ENCODE data around the gene KIF6. TPM values are rescaled to one million over a fixed set of nuclear protein-coding genes. Genes with fewer than 3 reads are reported as not detected.

KIF6 gene
- total RNA-seq, 4 donors from 2014 or later: 0.14 to 46.6 (median 0.48) TPM; not detected in 1

DNA sequence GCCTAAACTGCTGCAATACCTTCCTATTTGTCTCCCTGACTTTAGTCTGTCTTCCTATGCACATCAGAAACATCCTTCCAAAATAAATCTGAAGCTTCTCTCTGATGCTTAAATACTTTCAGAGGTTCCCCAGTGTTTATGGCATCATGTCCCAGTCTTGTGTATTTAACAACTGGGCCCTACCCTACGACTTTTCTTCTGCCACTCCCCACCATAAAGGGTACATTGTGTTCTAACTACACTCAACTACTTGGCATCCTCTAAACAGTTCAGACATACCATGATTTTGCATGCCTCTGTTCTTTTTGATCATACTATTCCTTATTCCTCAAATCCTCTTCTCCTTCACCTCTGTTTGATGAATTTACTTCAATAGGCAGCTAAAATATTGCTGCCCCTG lies 259.7 kb downstream of the KIF6 start:
- peaks cover 0 to 7% of the 10 kb centered on the region in 2 donors for H3K9me3 ChIP-seq
- peaks cover 0 to 29% (median 17%) of the 10 kb centered on the region in 4 donors for H3K4me1 ChIP-seq
- DNase-seq: no peak
- H3K27me3 ChIP-seq: no peaks in the 10 kb centered on the region
- H3K36me3 ChIP-seq: no peaks in the 10 kb centered on the region
- no peak overlapping the region for H3K4me3 ChIP-seq
- intact Hi-C loops (cut with DNase I; ENCODE audit: low total_unique reads) (no loop called here), in situ Hi-C loops (cut with MboI; ENCODE audit: low pct_ligation_motif_present in 1 of 4, low pct_unique_long_range_greater_than_20kb in 1 of 4, low sequenced_read_pairs in 3 of 4) (no loop called here)
- peak overlapping the region; percentile 66 to 85 (median 78) for H3K27ac ChIP-seq
- TF ChIP-seq, protein P1, sequence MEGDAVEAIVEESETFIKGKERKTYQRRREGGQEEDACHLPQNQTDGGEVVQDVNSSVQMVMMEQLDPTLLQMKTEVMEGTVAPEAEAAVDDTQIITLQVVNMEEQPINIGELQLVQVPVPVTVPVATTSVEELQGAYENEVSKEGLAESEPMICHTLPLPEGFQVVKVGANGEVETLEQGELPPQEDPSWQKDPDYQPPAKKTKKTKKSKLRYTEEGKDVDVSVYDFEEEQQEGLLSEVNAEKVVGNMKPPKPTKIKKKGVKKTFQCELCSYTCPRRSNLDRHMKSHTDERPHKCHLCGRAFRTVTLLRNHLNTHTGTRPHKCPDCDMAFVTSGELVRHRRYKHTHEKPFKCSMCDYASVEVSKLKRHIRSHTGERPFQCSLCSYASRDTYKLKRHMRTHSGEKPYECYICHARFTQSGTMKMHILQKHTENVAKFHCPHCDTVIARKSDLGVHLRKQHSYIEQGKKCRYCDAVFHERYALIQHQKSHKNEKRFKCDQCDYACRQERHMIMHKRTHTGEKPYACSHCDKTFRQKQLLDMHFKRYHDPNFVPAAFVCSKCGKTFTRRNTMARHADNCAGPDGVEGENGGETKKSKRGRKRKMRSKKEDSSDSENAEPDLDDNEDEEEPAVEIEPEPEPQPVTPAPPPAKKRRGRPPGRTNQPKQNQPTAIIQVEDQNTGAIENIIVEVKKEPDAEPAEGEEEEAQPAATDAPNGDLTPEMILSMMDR (IDR thresholded peaks at IDR 0.05): no peak
- TF ChIP-seq EP300 (IDR thresholded peaks at IDR 0.05; ENCODE audit: low read depth): peak; percentile 87
- peak in 2 of 3 donors; percentile 40 to 46 for TF ChIP-seq POLR2AphosphoS5 (IDR thresholded peaks at IDR 0.05)
- 20 to 41% methylated on average over 1 of the region's 1 CpG for WGBS, 2 donors (ENCODE audit: low coverage in 1 of 2)

DNA sequence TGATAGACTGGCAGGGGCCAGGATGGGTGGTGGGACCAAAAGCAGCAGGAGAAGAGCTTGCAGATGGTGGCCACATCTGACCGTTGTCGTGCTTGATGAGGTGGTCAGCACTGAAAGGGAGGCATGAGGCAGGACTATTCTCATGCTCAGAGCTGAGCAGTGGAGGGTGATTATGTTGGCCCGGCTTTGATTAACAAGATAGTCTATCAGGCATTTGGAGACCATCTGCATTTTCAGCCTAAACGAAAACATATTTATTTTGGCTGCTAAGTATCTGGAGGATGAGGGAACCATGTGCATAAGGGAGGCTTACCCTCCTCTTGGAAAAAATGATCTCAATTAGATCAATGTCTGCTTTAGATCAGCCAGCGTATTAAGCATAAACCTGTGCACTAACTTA lies 261.1 kb downstream of the KIF6 start:
- 83 to 89% methylated on average over 3 to 5 of the region's 5 CpGs for WGBS, 2 donors (ENCODE audit: low coverage in 1 of 2)
- peak overlapping the region in 1 of 4 donors; percentile 85 for H3K27ac ChIP-seq
- in situ Hi-C loops (cut with MboI; ENCODE audit: low pct_ligation_motif_present in 1 of 4, low pct_unique_long_range_greater_than_20kb in 1 of 4, low sequenced_read_pairs in 3 of 4): no loop called here
- no peaks in the 10 kb centered on the region for H3K36me3 ChIP-seq
- DNase-seq: no peak
- no peaks in the 10 kb centered on the region for H3K27me3 ChIP-seq
- TF ChIP-seq POLR2AphosphoS5 (IDR thresholded peaks at IDR 0.05): no peak
- TF ChIP-seq, protein P1 (IDR thresholded peaks at IDR 0.05): no peak
- no peak for TF ChIP-seq EP300 (IDR thresholded peaks at IDR 0.05; ENCODE audit: low read depth)
- no peak for TF ChIP-seq POLR2A (IDR thresholded peaks at IDR 0.05)
- intact Hi-C loops (cut with DNase I; ENCODE audit: low total_unique reads): no loop called here
- H3K4me1 ChIP-seq: peaks cover 0 to 29% (median 17%) of the 10 kb centered on the region in 4 donors
- peaks cover 0 to 7% of the 10 kb centered on the region in 2 donors for H3K9me3 ChIP-seq
- H3K4me3 ChIP-seq: no peak overlapping the region

DNA sequence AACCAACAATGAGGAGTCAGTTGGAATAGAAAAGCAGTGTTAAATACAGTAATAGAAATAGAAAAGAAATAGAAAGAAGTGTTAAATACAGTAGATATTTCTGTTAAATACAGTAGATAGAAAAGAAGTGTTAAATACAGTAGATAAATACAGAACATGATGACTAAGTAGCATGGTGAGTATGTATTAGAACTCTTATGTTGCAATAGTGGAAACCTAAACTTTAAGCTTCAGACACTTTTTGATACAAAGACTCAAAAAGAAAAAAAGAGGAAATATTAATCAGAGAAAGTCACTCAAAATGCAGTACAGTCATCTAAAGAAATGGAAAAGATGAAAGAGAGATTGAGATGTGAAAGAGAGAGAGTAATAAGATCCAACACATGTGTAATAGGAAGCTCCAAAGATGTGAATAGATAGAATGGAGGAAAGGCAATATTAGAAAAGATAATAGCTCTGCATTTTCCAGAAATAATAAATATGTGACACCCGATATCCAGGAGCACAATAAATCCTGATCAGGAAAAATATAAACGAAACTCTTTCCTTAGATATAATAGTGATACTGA lies 271.2 kb downstream of the KIF6 start:
- no peaks in the 10 kb centered on the region for H3K9me3 ChIP-seq
- H3K27ac ChIP-seq: no peak overlapping the region
- WGBS, 2 donors (ENCODE audit: low coverage in 1 of 2): 74 to 89% methylated on average over 2 of the region's 2 CpGs
- in situ Hi-C loops (cut with MboI; ENCODE audit: low pct_ligation_motif_present in 1 of 4, low pct_unique_long_range_greater_than_20kb in 1 of 4, low sequenced_read_pairs in 3 of 4) (no loop called here), intact Hi-C loops (cut with DNase I; ENCODE audit: low total_unique reads) (no loop called here)
- no peaks in the 10 kb centered on the region for H3K4me1 ChIP-seq
- H3K27me3 ChIP-seq: no peaks in the 10 kb centered on the region
- no peaks in the 10 kb centered on the region for H3K36me3 ChIP-seq
- no peak for DNase-seq
- H3K4me3 ChIP-seq: no peak overlapping the region
- TF ChIP-seq, protein P1 (IDR thresholded peaks at IDR 0.05): no peak
- TF ChIP-seq POLR2A (IDR thresholded peaks at IDR 0.05) (no peak), EP300 (IDR thresholded peaks at IDR 0.05; ENCODE audit: low read depth) (no peak), POLR2AphosphoS5 (IDR thresholded peaks at IDR 0.05) (no peak)

DNA sequence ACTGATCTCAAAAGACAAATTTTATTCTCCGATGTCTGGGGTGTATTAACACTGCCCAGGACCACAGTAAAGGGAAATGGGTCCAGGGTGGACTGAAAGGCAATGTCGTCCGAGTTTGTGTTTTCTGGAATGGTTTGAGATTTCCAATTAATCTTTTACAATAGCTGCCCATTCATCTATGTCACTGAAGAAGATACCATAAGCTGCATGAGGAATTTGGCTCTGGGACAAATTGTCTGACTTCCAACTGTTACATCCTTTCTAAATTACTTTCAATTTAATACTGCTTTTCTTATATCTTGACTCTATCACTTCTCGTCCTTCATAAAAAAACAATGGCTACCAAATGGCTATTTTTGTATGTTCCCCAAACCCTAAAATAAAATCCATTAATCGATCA lies 272.0 kb downstream of the KIF6 start:
- no peak for DNase-seq
- no peaks in the 10 kb centered on the region for H3K9me3 ChIP-seq
- H3K4me1 ChIP-seq: no peaks in the 10 kb centered on the region
- intact Hi-C loops (cut with DNase I; ENCODE audit: low total_unique reads) (no loop called here), in situ Hi-C loops (cut with MboI; ENCODE audit: low pct_ligation_motif_present in 1 of 4, low pct_unique_long_range_greater_than_20kb in 1 of 4, low sequenced_read_pairs in 3 of 4) (no loop called here)
- no peaks in the 10 kb centered on the region for H3K36me3 ChIP-seq
- WGBS, 2 donors (ENCODE audit: low coverage in 1 of 2): 72 to 81% methylated on average over 5 of the region's 5 CpGs
- TF ChIP-seq, protein P1 (IDR thresholded peaks at IDR 0.05): no peak
- TF ChIP-seq POLR2A (IDR thresholded peaks at IDR 0.05) (no peak), POLR2AphosphoS5 (IDR thresholded peaks at IDR 0.05) (no peak), EP300 (IDR thresholded peaks at IDR 0.05; ENCODE audit: low read depth) (no peak)
- no peaks in the 10 kb centered on the region for H3K27me3 ChIP-seq
- H3K4me3 ChIP-seq: no peak overlapping the region
- H3K27ac ChIP-seq: no peak overlapping the region
